SK-N-SH (cell line): ENCODE results near the gene CCDC61. TPM values are rescaled to one million over a fixed set of nuclear protein-coding genes. Genes with fewer than 3 reads are reported as not detected.
A peak's percentile ranks its signal among the peaks of the same experiment; 100 is the strongest.

ENCODE experiments used
- CTCF ChIA-PET: fragments of 300-600, 350-600 bp; formaldehyde crosslinking; extraction: SDS; loops from one replicate; lab custom pipeline; 2021; lab: Yijun Ruan, JAX
- POLR2A ChIA-PET: fragments of 350-600 bp; sonication (Branson Sonifier 250); formaldehyde crosslinking; extraction: SDS; loops from one replicate; lab custom pipeline; 2020; ENCODE audit warnings: antibody characterized with exemption, inconsistent platforms; lab: Yijun Ruan, JAX
- DNase-seq: peaks from one replicate; pipeline ENCODE4 v3.0.0; 2012
- H2AFZ ChIP-seq: fragments of 200-600 bp; sonication (generic); 2 replicates; pipeline ENCODE4 v1.8.1; 2016; ENCODE audit warnings: antibody characterized with exemption, mild to moderate bottlenecking, low read depth
- H3F3A ChIP-seq: fragments of 200-600 bp; sonication (generic); replicated peaks from 2 replicates; pipeline ENCODE3; 2016; ENCODE audit warnings: antibody characterized with exemption, mild to moderate bottlenecking; ENCODE audit not compliant: insufficient read depth
- H3K27ac ChIP-seq, 2 experiments: fragments of 200-500 bp in 1 of 2; fragments of 200-600 bp in 1 of 2; sonication (Bioruptor generic) in 1 of 2; sonication (generic), shearing (Covaris generic) in 1 of 2; 2 replicates each; pipeline versions ENCODE4 v1.5.1 to v1.6.1; 2014 to 2016; ENCODE audit warnings: low read depth in 2 of 2, inconsistent platforms in 1 of 2, low read length in 1 of 2, mild to moderate bottlenecking in 1 of 2, mixed read lengths in 1 of 2
- H3K27me3 ChIP-seq: fragments of 200-600 bp; sonication (generic), shearing (Covaris generic); 2 replicates; pipeline ENCODE4 v1.6.1; 2016; ENCODE audit warnings: mixed run types; ENCODE audit not compliant: insufficient read depth
- H3K36me3 ChIP-seq, 2 experiments: fragments of 200-500 bp in 1 of 2; fragments of 200-600 bp in 1 of 2; sonication (Bioruptor generic) in 1 of 2; sonication (generic) in 1 of 2; replicated peaks in 1 of 2; 2 replicates each; pipeline versions ENCODE3 to v1.5.1; 2014 to 2016; ENCODE audit warnings: low read length in 1 of 2, mild to moderate bottlenecking in 1 of 2; ENCODE audit not compliant: insufficient read depth in 2 of 2, control insufficient read depth in 1 of 2
- H3K4me1 ChIP-seq, 2 experiments: fragments of 200-500 bp in 1 of 2; fragments of 200-600 bp in 1 of 2; sonication (Bioruptor generic) in 1 of 2; sonication (generic), shearing (Covaris generic) in 1 of 2; 2 replicates each; pipeline versions ENCODE4 v1.5.1 to v1.6.1; 2014 to 2016; ENCODE audit warnings: low read depth in 1 of 2, low read length in 1 of 2, mixed run types in 1 of 2; ENCODE audit not compliant: insufficient read depth in 2 of 2, control insufficient read depth in 1 of 2
- H3K4me2 ChIP-seq: fragments of 200-600 bp; sonication (generic), shearing (Covaris generic); 2 replicates; pipeline ENCODE4 v1.6.1; 2017; ENCODE audit warnings: mixed run types
- H3K4me3 ChIP-seq, 2 experiments: fragments of 200-500 bp in 1 of 2; fragments of 200-600 bp in 1 of 2; sonication (Bioruptor generic) in 1 of 2; sonication (generic), shearing (Covaris generic) in 1 of 2; 2 replicates each; pipeline versions ENCODE4 v1.5.1 to v1.8.1; 2014 to 2016; ENCODE audit warnings: low read depth in 2 of 2, inconsistent platforms in 1 of 2, low read length in 1 of 2, mild to moderate bottlenecking in 1 of 2, mixed read lengths in 1 of 2, moderate library complexity in 1 of 2
- H3K79me2 ChIP-seq: fragments of 200-600 bp; sonication (generic); 2 replicates; pipeline ENCODE4 v1.8.1; 2017; ENCODE audit warnings: mild to moderate bottlenecking; ENCODE audit not compliant: insufficient read depth
- H3K9ac ChIP-seq: fragments of 200-600 bp; sonication (generic); 2 replicates; pipeline ENCODE4 v1.6.1; 2017; ENCODE audit warnings: mixed run types
- H3K9me2 ChIP-seq: fragments of 200-600 bp; sonication (generic); 2 replicates; pipeline ENCODE4 v1.6.1; 2017; ENCODE audit warnings: mixed run types
- H3K9me3 ChIP-seq: fragments of 200-600 bp; sonication (generic); 2 replicates; pipeline ENCODE4 v1.6.1; 2017; ENCODE audit warnings: mixed run types, mild to moderate bottlenecking, moderate library complexity
- H4K20me1 ChIP-seq: fragments of 200-600 bp; sonication (generic); 2 replicates; pipeline ENCODE4 v1.6.1; 2017; ENCODE audit warnings: mild to moderate bottlenecking, mixed run types; ENCODE audit not compliant: insufficient read depth
- CHD2 ChIP-seq: fragments of 150-350 bp; IDR thresholded peaks from 2 replicates; pipeline ENCODE4 v1.6.1; 2018; ENCODE audit warnings: low read length; ENCODE audit not compliant: partially characterized antibody
- FOXJ3 ChIP-seq: sonication (generic); formaldehyde crosslinking; IDR thresholded peaks from 2 replicates; pipeline ENCODE4 v1.5.1; 2020; ENCODE audit warnings: mild to moderate bottlenecking, missing genetic modification reagents
- GABPA ChIP-seq: IDR thresholded peaks from 2 replicates; pipeline ENCODE4 v1.4.0; 2012; ENCODE audit warnings: low read depth, mild to moderate bottlenecking
- GATA2 ChIP-seq: sonication (generic); formaldehyde crosslinking; IDR thresholded peaks from 2 replicates; pipeline ENCODE4 v1.5.0; 2020; ENCODE audit warnings: mild to moderate bottlenecking, missing genetic modification reagents
- JUND ChIP-seq: IDR thresholded peaks from 2 replicates; pipeline ENCODE4 v1.4.0; 2012
- MEF2A ChIP-seq: IDR thresholded peaks from 2 replicates; pipeline ENCODE4 v1.4.0; 2012; ENCODE audit warnings: low read depth, borderline replicate concordance
- MXI1 ChIP-seq: IDR thresholded peaks from 2 replicates; pipeline ENCODE4 v1.6.1; 2012; ENCODE audit warnings: mild to moderate bottlenecking, low read depth, low read length, improper control_type of control experiment
- RCOR1 ChIP-seq: fragments of 150-350 bp; IDR thresholded peaks from 2 replicates; pipeline ENCODE4 v1.6.1; 2017; ENCODE audit warnings: antibody characterized with exemption, low read length
- RFX5 ChIP-seq: IDR thresholded peaks from 2 replicates; pipeline ENCODE4 v1.6.1; 2012; ENCODE audit warnings: mild to moderate bottlenecking, improper control_type of control experiment, low read length
- RXRA ChIP-seq: IDR thresholded peaks from 2 replicates; pipeline ENCODE4 v1.4.0; 2012; ENCODE audit warnings: low read depth, mild to moderate bottlenecking, borderline replicate concordance
- TCF12 ChIP-seq: IDR thresholded peaks from 2 replicates; pipeline ENCODE4 v1.4.0; 2012
- ZBTB33 ChIP-seq: IDR thresholded peaks from 2 replicates; pipeline ENCODE4 v1.4.0; 2012; ENCODE audit warnings: low read depth, borderline replicate concordance
- WGBS: methylation state at CpG from one replicate; pipeline ENCODE4 v1.1.6; 2017; ENCODE audit warnings: low lambda C conversion rate; 5-methylcytosine and 5-hydroxymethylcytosine counted together
- polyA plus RNA-seq, 3 experiments: library from polyadenylated mRNA; depleted of rRNA; stranded (reverse); fragments of >200 nt; gene quantifications; 2 replicates each; pipeline ENCODE4 v1.2.3, GENCODE V29; 2012

Gene CCDC61
- polyA plus RNA-seq, 1 of the 3 experiments (the other 2 are of a cell fraction), result 6.8 TPM

DNA sequence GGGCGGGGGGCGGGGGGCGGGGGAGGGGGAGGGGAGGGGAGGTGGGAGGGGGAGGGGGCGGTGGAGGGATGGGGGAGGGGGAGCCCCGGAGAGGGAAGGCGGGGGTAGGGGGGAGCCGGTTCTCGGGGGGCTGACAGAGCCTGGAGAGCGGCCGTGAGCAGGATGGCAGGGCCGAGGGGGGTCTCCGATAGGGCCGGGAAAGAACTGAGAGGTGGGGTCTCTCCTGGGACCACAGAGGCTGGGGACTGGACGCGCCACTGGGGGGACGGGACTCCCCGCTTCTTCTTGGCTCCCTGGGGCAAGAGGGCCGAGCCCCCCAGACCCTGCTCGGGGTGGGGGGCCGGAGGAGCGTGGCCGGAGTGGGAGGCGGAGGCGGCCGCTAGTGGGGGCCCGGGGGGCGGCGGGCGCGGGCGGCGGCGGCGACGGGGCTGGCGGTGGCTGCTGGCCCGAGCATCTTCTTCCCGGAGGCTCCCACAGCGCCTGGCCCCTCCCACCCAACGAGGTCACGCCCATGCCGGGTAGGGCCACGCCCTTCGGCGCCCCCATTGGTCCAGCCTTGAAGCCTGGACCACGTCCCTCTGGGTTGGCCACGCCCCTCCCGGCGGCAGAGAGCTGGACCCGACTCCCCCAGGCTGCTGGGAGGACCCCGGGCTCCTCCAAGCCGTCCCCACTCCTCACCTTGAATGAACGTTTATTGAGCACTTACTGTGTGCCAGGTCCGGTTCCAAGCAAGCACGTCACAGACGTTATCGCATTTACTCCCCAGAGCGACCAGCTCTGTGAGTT, 21.5 kb upstream of the CCDC61 start, which contains the start of gene NOVA2:
NOVA2 (minus strand) TSS at position 313 of the 786 bp plus-strand sequence. CDS start 514 bp downstream, outside the sequence.
- Histone ChIP-seq H3K4me3 (peak within 1 kb of the TSS; percentile 57 to 68), H2AFZ (peak within 1 kb of the TSS; percentile 64; the same call in 1 of the 2 replicates), H3K9ac (peak within 1 kb of the TSS; percentile 56; the same call in 1 of the 2 replicates), H3K9me2 (no peaks in the 10 kb centered on the region), H3K27me3 (no peaks in the 10 kb centered on the region; the same call in 1 of the 2 replicates), H3K27ac (peak within 1 kb of the TSS in 1 of 2 experiments; percentile 69; a peak in 1 of 4 replicates), H3K36me3 (no peaks in the 10 kb centered on the region), H3K79me2 (no peaks in the 10 kb centered on the region), H3K4me2 (peak within 1 kb of the TSS; percentile 79), H3F3A (peaks cover 8% of the 10 kb centered on the region), H3K4me1 (peaks cover 0 to 9% of the 10 kb centered on the region in 2 experiments; a peak in 1 of 4 replicates), H4K20me1 (no peaks in the 10 kb centered on the region), H3K9me3 (no peaks in the 10 kb centered on the region)
- TF ChIP-seq RCOR1 (0 out of 2 replicates have a peak, but pooled peaks have one; percentile 7), RXRA (no peak), MXI1 (peak; percentile 44; the same call in 1 of the 2 replicates), RFX5 (peak; percentile 30; the same call in 1 of the 2 replicates)
- ChIA-PET CTCF (interaction anchor here (1.1 to 1.3 kb wide), 5 partner anchors 10 to 91 kb away, joined by 3 to 5 read pairs (median 4); no protein-coding TSS in a partner anchor), POLR2A (interaction anchor here (0.7 to 1.0 kb wide), 2 partner anchors 19 to 22 kb away, joined by 3 to 7 read pairs; no protein-coding TSS in a partner anchor)
- DNase-seq, result peak; percentile 100
- 7% methylated on average over 28 of the region's 58 CpGs for WGBS

DNA sequence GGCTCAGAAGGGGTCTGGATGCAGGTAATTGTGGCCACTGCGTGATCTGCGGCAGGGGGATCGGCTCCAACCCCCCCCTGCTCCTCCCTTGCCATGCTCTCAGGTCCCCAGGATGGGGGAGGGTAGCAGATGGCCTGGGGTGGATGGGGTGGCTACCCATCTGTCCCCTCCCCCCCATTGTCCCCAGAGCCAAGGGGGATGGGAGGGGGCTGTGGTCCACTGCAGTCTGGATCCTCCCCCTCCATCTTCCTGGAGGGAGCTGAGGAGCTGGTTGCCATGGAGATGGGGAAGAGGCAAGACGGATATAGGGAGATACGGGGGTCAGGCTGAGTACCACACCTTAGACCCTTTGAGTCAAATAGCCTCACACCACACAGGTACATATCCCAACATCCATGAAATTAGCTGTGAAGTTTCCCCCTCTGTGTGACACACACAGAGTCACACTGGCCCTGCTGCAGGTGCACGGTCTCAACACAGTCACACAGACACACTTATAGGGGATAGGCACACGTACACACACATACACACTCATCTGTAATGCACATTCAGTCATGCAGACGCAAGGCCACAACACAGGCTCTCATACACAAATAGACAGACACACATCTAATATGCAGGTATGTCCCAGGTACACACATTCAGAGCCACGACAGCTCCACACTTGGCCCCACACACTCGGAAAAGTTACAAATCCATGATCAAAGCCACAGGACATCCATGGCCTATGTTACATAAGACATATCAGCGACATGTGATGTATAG, 19.8 kb upstream of the CCDC61 start:
- no peaks in the 10 kb centered on the region; the same call in 1 of the 2 replicates for H3K27me3 ChIP-seq
- CTCF ChIA-PET, result interaction anchor here (0.7 to 1.1 kb wide), 2 partner anchors 22 to 42 kb away, joined by 3 read pairs; no protein-coding TSS in a partner anchor

More for the DNA sequence above, 19.8 kb upstream of the CCDC61 start:
- H3K36me3 ChIP-seq, result no peaks in the 10 kb centered on the region
- H3K79me2 ChIP-seq, result no peaks in the 10 kb centered on the region
- no peaks in the 10 kb centered on the region for H4K20me1 ChIP-seq
- 75% methylated on average over 11 of the region's 11 CpGs for WGBS
- no peaks in the 10 kb centered on the region for H3K9me2 ChIP-seq
- H3K4me1 ChIP-seq, result peaks cover 0 to 9% of the 10 kb centered on the region in 2 experiments; a peak in 1 of 4 replicates
- H3K27ac ChIP-seq, result no peak overlapping the region
- DNase-seq, result no peak
- TF ChIP-seq ZBTB33, result no peak
- TF ChIP-seq GATA2, result no peak
- no peak for TF ChIP-seq CHD2
- no peak for TF ChIP-seq RFX5
- TF ChIP-seq FOXJ3 (CRISPR knock-in tag), result no peak
- TF ChIP-seq MXI1, result no peak
- no peak for TF ChIP-seq MEF2A
- no peak for TF ChIP-seq GABPA
- TF ChIP-seq RCOR1, result no peak
- TF ChIP-seq TCF12, result no peak
- TF ChIP-seq JUND, result no peak
- no peak for TF ChIP-seq RXRA
- TF ChIP-seq, all 33 proteins: peak for 0
- Histone ChIP-seq H3K4me3 (no peak overlapping the region), H3K4me2 (no peak overlapping the region), H3K9me3 (no peaks in the 10 kb centered on the region), H3K9ac (no peak overlapping the region), H2AFZ (no peak overlapping the region), H3F3A (peaks cover 8% of the 10 kb centered on the region)
- POLR2A ChIA-PET, result no interaction called here
